Measurements from ENCODE around the gene RNU6-8. TPM values are rescaled to one million over a fixed set of nuclear protein-coding genes. Genes with fewer than 3 reads are reported as not detected.

RNU6-8 gene
- total and polyA plus RNA-seq, 2 experiments from 2014 or later = not detected

DNA sequence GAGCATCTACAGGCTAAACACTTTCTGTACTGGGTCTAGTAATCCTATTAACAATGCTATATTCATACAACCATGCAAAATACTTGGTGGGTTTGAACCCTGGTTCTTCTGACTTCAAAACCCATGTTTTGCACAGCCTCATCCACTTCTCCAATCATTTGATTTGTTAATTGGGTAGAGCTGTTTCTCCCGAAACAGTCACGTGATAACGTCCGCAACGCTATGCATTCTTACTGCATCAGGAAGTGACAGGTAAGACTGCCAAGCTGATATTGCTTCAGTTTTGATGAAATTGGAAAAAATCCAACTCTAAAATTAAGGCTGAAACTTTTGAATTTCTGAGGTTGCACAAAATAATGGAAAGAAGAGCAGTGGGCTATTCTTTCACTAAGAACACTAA, 31.6 kb downstream of the RNU6-8 start:
- H2AFZ ChIP-seq = no peak overlapping the region
- H3K9me3 ChIP-seq (ENCODE audit: low read depth) = no peaks in the 10 kb centered on the region
- H4K20me1 ChIP-seq (ENCODE audit: insufficient read depth, poor library complexity, severe bottlenecking) = no peaks in the 10 kb centered on the region
- H3K9me2 ChIP-seq (replicated peaks; ENCODE audit: insufficient read depth) = no peaks in the 10 kb centered on the region
- 93% methylated on average over 5 of the region's 5 CpGs for WGBS (ENCODE audit: low lambda C conversion rate, missing lambda C conversion rate)
- no peak overlapping the region for H3K4me3 ChIP-seq
- no peaks in the 10 kb centered on the region for H3K4me1 ChIP-seq (ENCODE audit: insufficient read depth)
- H3K79me2 ChIP-seq = no peaks in the 10 kb centered on the region
- no peak overlapping the region for H3K27ac ChIP-seq
- TF ChIP-seq EZH2phosphoT487 (IDR thresholded peaks at IDR 0.05; ENCODE audit: low read depth, severe bottlenecking, unreplicated experiment) (no peak), EZH2 (IDR thresholded peaks at IDR 0.05; ENCODE audit: borderline replicate concordance) (no peak)
- TF ChIP-seq, protein P1, sequence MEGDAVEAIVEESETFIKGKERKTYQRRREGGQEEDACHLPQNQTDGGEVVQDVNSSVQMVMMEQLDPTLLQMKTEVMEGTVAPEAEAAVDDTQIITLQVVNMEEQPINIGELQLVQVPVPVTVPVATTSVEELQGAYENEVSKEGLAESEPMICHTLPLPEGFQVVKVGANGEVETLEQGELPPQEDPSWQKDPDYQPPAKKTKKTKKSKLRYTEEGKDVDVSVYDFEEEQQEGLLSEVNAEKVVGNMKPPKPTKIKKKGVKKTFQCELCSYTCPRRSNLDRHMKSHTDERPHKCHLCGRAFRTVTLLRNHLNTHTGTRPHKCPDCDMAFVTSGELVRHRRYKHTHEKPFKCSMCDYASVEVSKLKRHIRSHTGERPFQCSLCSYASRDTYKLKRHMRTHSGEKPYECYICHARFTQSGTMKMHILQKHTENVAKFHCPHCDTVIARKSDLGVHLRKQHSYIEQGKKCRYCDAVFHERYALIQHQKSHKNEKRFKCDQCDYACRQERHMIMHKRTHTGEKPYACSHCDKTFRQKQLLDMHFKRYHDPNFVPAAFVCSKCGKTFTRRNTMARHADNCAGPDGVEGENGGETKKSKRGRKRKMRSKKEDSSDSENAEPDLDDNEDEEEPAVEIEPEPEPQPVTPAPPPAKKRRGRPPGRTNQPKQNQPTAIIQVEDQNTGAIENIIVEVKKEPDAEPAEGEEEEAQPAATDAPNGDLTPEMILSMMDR (IDR thresholded peaks at IDR 0.05; ENCODE audit: poor library complexity) = no peak
- no peak for DNase-seq (ENCODE audit: low spot score)
- H3K4me2 ChIP-seq = no peak overlapping the region
- no peaks in the 10 kb centered on the region for H3K27me3 ChIP-seq
- no peaks in the 10 kb centered on the region for H3K36me3 ChIP-seq (replicated peaks; ENCODE audit: insufficient read depth, low read depth)

DNA sequence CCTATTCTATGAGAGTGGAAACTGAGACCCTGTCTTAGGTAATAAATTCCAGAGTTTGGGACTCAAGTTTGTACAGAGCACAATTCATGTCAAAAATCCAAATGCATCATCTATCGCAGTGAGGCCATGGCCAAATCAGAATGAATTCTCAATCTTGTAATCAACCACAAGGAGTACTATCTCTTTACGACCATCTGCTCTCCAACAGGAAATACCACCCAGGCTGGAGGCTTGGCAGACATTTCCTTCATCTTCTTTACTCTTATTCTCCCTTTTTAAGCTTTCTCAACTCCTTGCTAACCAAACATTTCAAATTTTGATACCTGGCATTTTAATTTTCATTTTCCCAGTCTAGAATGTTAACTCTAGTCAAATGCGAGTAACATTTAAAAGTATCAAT, 33.9 kb downstream of the RNU6-8 start:
- DNase-seq (ENCODE audit: low spot score) = no peak
- no peak overlapping the region for H3K4me3 ChIP-seq

DNA sequence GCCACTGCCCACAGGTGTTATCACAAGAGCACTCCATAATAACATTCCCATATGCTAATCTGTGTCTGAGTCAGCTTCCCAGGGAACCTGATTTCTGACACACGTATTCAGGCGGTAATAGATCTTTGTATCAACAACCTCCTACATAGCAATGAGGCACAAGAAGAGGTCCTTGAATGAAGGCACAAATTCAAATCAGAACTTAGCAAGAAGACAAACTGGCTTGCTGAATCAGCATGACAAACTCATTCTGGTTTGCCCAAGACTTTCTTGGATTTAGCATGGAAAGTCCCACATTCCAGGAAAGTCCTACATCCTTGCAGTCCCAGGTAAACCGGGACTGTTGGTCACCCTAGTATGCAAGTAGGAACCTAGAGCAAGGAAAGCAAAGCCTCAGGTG, 35.2 kb downstream of the RNU6-8 start:
- Histone ChIP-seq H3K9me3 (ENCODE audit: low read depth) (no peaks in the 10 kb centered on the region), H3K4me2 (no peak overlapping the region), H3K79me2 (no peaks in the 10 kb centered on the region), H3K4me3 (no peak overlapping the region), H3K9me2 (replicated peaks; ENCODE audit: insufficient read depth) (no peaks in the 10 kb centered on the region), H3K36me3 (replicated peaks; ENCODE audit: insufficient read depth, low read depth) (no peaks in the 10 kb centered on the region), H3K4me1 (ENCODE audit: insufficient read depth) (no peaks in the 10 kb centered on the region), H3K27me3 (no peaks in the 10 kb centered on the region), H3K27ac (no peak overlapping the region), H4K20me1 (ENCODE audit: insufficient read depth, poor library complexity, severe bottlenecking) (no peaks in the 10 kb centered on the region), H2AFZ (no peak overlapping the region)
- WGBS (ENCODE audit: low lambda C conversion rate, missing lambda C conversion rate) = 82% methylated on average over 3 of the region's 3 CpGs
- no peak for DNase-seq (ENCODE audit: low spot score)
- TF ChIP-seq EZH2 (IDR thresholded peaks at IDR 0.05; ENCODE audit: borderline replicate concordance) (no peak), EZH2phosphoT487 (IDR thresholded peaks at IDR 0.05; ENCODE audit: low read depth, severe bottlenecking, unreplicated experiment) (no peak)
- TF ChIP-seq, protein P1 (IDR thresholded peaks at IDR 0.05; ENCODE audit: poor library complexity) = no peak

More for the DNA sequence above, 33.9 kb downstream of the RNU6-8 start:
- Histone ChIP-seq H3K4me1 (ENCODE audit: insufficient read depth) (no peaks in the 10 kb centered on the region), H3K27me3 (no peaks in the 10 kb centered on the region), H2AFZ (no peak overlapping the region), H4K20me1 (ENCODE audit: insufficient read depth, poor library complexity, severe bottlenecking) (no peaks in the 10 kb centered on the region), H3K9me3 (ENCODE audit: low read depth) (no peaks in the 10 kb centered on the region), H3K27ac (no peak overlapping the region), H3K79me2 (no peaks in the 10 kb centered on the region), H3K4me2 (no peak overlapping the region), H3K9me2 (replicated peaks; ENCODE audit: insufficient read depth) (no peaks in the 10 kb centered on the region), H3K36me3 (replicated peaks; ENCODE audit: insufficient read depth, low read depth) (no peaks in the 10 kb centered on the region)
- TF ChIP-seq EZH2phosphoT487 (IDR thresholded peaks at IDR 0.05; ENCODE audit: low read depth, severe bottlenecking, unreplicated experiment) = no peak
- no peak for TF ChIP-seq EZH2 (IDR thresholded peaks at IDR 0.05; ENCODE audit: borderline replicate concordance)
- TF ChIP-seq, protein P1 (IDR thresholded peaks at IDR 0.05; ENCODE audit: poor library complexity) = no peak
- 85% methylated on average over 3 of the region's 3 CpGs for WGBS (ENCODE audit: low lambda C conversion rate, missing lambda C conversion rate)

DNA sequence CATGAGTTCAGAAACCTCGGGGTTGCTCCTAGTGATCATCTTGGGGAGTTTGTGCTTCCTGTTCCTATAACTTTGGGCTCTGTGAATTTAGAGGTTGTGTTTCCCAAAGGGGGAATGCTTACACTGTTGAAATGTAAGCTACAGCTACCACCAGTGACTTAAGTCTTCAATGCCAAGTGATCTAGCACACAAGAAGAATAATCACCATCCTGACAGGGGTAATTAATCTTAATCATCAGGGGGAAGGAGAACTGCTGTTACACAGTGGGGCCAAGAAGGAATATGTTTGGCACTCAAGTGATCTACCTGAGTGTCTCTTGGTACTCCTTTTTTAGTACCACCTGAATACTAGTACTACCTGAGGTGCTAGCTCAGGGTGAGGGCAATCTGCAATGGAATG, 36.1 kb downstream of the RNU6-8 start:
- Histone ChIP-seq H3K9me2 (replicated peaks; ENCODE audit: insufficient read depth) (no peaks in the 10 kb centered on the region), H3K4me1 (ENCODE audit: insufficient read depth) (no peaks in the 10 kb centered on the region), H3K4me2 (no peak overlapping the region), H3K9me3 (ENCODE audit: low read depth) (no peaks in the 10 kb centered on the region), H3K27ac (no peak overlapping the region), H3K36me3 (replicated peaks; ENCODE audit: insufficient read depth, low read depth) (no peaks in the 10 kb centered on the region), H4K20me1 (ENCODE audit: insufficient read depth, poor library complexity, severe bottlenecking) (no peaks in the 10 kb centered on the region), H3K79me2 (no peaks in the 10 kb centered on the region), H2AFZ (no peak overlapping the region), H3K4me3 (no peak overlapping the region), H3K27me3 (no peaks in the 10 kb centered on the region)
- DNase-seq (ENCODE audit: low spot score) = no peak
- WGBS (ENCODE audit: low lambda C conversion rate, missing lambda C conversion rate) = 91% methylated on average over 1 of the region's 1 CpG
- TF ChIP-seq EZH2phosphoT487 (IDR thresholded peaks at IDR 0.05; ENCODE audit: low read depth, severe bottlenecking, unreplicated experiment) (no peak), EZH2 (IDR thresholded peaks at IDR 0.05; ENCODE audit: borderline replicate concordance) (no peak)
- TF ChIP-seq, protein P1 (IDR thresholded peaks at IDR 0.05; ENCODE audit: poor library complexity) = no peak
